ENCODE results near the gene CCDC78.

- TF ChIP-seq CTCF (optimal IDR thresholded peaks at IDR 0.05 in 1 of 3, IDR thresholded peaks at IDR 0.05 in 1 of 3, conservative IDR thresholded peaks at IDR 0.05 in 1 of 3; ENCODE audit: extremely low read depth in 1 of 3, insufficient read depth in 2 of 3, low read length in 3 of 3): peak in 2 of 3 experiments; percentile 2 to 31
- no peak for TF ChIP-seq EZH2 (IDR thresholded peaks at IDR 0.05; ENCODE audit: low read length)
These were observed 5.7 kb downstream of the CCDC78 start for GRCh38 chr16:720447-720989.
